HG03095 (cell line): ENCODE measurements around the gene MIER3.

ENCODE experiments used
- ATAC-seq: cut with Tn5 transposase; IDR thresholded peaks from one replicate; pipeline ENCODE4 v1.9.1; 2021; ENCODE audit warnings: moderate library complexity; ENCODE audit not compliant: unreplicated experiment

Gene MIER3

GRCh38 chr5:56900395-56900794 lies 51.5 kb downstream of the MIER3 start:
- ATAC-seq, result no peak

- no peak for ATAC-seq
These were observed 53.7 kb downstream of the MIER3 start for GRCh38 chr5:56898213-56898612.

DNA sequence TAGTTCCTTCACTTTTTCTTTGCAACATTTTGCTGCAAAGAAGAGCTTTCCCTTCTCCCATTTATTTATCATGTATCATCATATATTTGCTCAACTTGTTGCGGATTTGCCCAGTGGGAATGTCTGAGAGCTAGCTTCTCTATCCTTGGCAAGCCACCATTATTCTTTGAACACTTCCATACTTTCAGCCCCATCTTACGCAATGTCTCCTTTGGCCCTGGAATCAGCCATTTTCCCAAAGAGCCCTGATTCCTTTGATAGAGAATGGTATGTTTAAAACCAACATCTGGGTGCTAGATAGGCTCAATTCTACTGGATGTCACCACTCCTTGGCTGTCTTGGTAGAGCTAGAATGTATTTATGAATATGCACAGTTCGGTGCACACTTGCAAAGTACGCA lies 55.2 kb downstream of the MIER3 start:
- no peak for ATAC-seq

- no peak for ATAC-seq
These were observed 58.5 kb downstream of the MIER3 start for GRCh38 chr5:56893251-56893951.

DNA sequence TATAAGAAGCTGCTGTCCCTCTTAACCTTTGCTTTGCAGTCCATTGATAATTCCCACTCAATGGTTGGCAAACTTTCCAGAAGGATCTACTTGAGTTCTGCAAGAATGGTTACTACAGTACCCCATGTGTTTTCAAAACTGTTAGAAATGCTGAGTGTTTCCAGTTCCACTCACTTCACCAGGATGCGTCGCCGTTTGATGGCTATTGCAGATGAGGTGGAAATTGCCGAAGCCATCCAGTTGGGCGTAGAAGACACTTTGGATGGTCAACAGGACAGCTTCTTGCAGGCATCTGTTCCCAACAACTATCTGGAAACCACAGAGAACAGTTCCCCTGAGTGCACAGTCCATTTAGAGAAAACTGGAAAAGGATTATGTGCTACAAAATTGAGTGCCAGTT lies 70.4 kb downstream of the MIER3 start:
- ATAC-seq, result no peak

GRCh38 chr5:56876327-56876726 lies 75.6 kb downstream of the MIER3 start:
- ATAC-seq, result no peak

GRCh38 chr5:56873056-56873455 lies 78.9 kb downstream of the MIER3 start:
- no peak for ATAC-seq

GRCh38 chr5:56871777-56872176 lies 80.1 kb downstream of the MIER3 start:
- no peak for ATAC-seq
